CD4-positive, alpha-beta T cell treated with Interleukin-15 for 1 hour (primary cell): ENCODE measurements around the gene CDC6.

Experiments used
- DNase-seq: peaks from one replicate; pipeline ENCODE4 v3.0.0-alpha.2; 2020

Gene CDC6

DNA sequence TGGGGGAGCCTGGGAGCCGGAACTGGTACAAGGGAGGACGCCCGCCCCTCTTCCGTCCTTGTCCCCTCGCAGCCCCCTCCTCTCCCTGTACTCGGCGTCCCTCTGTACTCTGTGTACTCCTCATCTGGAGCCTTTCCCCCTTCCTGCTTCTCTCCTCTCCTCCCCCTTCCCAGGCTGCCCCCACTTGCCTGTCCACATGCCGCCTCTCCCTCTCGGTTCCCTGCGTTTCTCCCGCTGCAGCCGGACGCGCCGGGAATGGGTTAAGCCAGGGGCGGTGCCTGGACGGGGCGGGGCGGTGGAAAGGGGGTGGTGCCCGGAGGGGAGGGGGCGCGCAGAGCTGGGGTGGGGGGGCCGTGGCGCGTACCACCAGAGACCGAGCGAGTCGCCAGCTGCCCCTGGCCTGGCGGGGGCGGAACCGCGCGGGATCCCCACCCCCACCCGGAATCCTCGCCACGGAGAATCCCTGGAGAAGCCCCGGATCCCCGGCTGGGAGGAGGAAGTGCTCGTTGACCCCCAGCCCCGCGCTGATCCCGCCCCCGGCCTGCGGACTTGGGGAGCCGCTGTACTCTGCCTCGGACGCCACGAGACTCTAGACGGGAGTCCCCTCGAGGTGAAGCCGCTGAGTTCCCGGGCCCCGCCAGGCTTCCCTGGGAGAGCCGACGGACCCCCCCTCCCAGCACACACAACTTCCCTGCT lies 54.3 kb downstream of the CDC6 start:
- peak; percentile 68 for DNase-seq

- no peak for DNase-seq
Observed at GRCh38 chr17:40342504-40343218, 55.0 kb downstream of the CDC6 start.

- DNase-seq = peak; percentile 76
Observed at GRCh38 chr17:40343219-40344119, 55.8 kb downstream of the CDC6 start.

- no peak for DNase-seq
Observed at GRCh38 chr17:40344421-40345160, 56.9 kb downstream of the CDC6 start.

DNA sequence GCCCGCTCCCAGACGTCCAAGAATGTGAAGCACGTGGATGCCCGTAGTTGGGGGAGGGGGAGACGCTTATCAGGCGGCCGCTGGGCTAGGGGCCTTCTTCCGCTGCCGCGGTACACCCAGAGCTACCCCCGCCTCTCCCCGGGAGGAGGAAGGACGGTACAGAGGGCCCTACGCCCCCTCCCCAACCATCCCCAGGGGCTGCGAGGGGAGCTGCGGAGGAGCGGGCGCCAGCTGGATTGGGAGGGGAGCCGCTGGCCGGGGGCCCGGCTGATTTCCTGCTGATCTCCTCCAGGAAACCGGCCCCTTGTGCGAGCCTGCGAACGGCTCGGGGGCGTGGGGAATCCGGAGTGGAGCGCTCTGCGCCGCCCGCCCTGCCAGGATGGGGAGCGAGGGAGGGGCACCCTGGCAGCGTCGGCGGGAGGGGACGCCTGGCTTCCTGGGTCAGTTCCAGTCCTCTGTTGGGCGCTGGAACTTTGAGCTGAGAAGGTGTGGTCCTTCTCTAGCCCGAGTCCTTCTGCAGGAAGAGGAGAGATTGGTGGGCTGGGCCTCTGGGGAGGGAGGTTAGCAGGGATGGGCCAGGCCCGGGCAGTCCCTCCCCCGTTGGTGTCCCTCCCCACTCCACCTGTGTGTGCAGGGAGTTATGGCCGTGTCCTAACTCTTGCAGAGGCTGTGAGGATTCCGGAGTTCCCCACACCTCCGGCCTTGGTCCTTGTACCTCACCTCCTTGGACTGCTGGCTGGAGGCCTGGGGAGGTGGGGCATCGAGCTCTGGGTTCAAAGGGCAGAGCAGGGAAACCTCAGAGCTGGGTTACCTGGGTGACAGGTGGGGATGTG lies 57.7 kb downstream of the CDC6 start:
- peak; percentile 57 for DNase-seq

- DNase-seq = no peak
Observed at GRCh38 chr17:40345994-40346764, 58.5 kb downstream of the CDC6 start.

DNA sequence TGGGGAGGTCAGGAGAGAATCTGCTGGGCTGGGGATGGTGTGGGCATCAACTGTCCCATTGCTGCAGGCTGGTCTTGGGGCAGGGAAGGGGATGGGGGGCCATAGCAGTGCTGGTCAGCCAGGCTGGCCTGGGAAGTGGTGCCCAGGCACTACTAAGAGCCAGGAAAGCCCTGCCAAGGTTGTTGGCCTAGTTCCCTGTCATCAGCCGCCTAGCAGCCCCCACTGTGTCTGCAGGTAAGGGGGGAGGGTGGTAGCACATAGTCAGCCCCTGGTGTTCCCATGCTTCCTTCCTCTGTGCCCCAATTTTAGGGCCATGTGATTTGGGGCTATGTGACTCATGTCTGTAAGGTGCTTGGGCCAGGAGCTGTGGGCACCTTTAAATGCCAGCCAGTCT lies 59.1 kb downstream of the CDC6 start:
- peak; percentile 40 for DNase-seq

DNA sequence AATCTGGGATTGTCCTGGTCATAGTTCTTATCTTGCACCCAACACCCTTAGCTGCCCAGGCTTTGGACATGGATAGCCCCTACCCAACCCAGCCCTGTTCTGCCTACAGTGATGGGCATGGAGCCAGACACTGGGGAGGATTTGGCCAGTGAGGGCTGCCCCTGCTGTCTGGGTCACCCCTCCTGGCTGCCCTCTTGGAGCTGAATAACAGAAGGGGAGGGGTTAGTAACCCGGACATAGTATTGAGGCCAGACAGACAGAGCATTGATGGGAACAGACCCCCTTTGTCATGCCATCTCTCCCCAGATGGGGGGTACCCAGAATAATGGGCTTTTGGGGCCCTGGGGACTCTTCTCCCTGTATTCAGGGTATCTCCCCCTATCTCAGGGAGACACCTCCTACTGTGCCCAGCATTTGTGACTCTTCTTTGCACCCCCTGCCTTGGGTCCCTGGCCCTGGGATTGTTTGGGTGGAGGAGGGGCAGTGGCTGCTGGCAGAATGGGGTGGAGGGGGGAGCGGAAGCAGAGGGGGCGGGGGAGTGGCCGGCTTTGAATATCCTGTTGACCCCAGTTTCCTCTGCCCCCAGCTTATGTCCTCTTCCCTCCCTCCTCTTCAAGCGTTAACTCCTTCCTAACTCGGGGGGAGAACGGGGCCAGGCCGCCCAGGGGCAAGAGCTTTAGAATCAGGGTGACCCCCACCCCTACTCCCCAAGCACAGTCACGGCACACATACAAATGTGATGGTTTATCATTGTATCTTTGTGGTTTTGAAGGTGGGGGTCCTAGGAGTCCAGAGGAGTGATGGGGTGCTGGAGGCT lies 59.8 kb downstream of the CDC6 start:
- DNase-seq = no peak

GRCh38 chr17:40348136-40348504 lies 60.4 kb downstream of the CDC6 start:
- DNase-seq = no peak

- no peak for DNase-seq
Observed at GRCh38 chr17:40348562-40349476, 61.1 kb downstream of the CDC6 start.

DNA sequence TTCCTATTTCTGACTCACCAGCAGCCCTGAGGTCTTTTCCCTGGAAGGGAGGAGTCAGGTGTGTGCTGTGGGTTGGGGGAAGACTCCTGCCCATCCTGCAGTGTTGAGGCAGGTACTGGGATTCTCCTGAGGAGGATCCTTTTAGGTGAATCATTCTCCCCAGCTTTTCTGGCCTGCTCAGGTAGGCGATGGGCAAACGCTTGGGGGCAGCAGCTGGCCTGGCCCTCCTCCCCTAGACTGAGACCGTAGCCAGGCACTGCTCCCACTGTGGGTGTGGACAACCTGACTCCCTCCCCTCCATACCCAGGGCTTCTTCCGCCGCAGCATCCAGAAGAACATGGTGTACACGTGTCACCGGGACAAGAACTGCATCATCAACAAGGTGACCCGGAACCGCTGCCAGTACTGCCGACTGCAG lies 61.8 kb downstream of the CDC6 start:
- no peak for DNase-seq

- no peak for DNase-seq
Observed at GRCh38 chr17:40349895-40350688, 62.4 kb downstream of the CDC6 start.

GRCh38 chr17:40350689-40351358 lies 63.1 kb downstream of the CDC6 start:
- DNase-seq = no peak

DNA sequence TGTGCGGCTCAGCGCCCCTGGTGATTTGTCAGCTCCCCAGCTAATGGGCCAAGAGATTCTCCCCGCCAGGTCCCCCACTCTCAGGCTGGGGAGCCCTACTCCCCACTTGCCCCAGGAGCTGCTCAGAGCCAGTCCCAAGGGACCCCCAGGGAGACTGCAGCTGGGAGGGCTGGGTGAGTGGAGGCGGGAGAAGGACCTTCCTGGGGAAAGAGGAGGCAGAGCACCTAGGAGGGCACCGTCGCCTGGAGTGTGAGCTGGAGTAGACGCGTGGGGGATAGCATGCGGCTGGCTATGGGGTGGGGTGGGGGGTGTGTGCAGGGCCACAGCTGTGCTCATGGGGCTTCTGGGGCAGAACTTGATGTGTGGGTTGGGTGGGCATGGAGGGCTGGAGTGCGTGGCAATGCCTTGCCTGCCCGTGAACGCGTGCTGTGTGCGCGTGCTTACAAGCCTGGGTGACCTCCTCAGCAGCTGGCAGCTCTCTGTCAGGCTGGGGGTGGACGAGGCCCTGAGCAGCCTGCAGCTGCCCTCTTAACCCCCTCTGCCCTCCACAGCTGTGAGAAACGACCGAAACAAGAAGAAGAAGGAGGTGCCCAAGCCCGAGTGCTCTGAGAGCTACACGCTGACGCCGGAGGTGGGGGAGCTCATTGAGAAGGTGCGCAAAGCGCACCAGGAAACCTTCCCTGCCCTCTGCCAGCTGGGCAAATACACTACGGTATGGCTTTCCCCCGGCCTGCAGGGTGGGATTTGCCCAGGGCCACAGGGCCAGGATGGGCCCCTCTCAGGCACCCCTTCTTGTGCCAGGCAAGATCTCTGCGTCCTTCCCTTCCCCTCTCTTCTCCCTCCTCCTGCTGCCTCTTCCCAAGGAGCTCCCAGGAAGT lies 63.9 kb downstream of the CDC6 start:
- DNase-seq = no peak

GRCh38 chr17:40352237-40352778 lies 64.6 kb downstream of the CDC6 start:
- no peak for DNase-seq

DNA sequence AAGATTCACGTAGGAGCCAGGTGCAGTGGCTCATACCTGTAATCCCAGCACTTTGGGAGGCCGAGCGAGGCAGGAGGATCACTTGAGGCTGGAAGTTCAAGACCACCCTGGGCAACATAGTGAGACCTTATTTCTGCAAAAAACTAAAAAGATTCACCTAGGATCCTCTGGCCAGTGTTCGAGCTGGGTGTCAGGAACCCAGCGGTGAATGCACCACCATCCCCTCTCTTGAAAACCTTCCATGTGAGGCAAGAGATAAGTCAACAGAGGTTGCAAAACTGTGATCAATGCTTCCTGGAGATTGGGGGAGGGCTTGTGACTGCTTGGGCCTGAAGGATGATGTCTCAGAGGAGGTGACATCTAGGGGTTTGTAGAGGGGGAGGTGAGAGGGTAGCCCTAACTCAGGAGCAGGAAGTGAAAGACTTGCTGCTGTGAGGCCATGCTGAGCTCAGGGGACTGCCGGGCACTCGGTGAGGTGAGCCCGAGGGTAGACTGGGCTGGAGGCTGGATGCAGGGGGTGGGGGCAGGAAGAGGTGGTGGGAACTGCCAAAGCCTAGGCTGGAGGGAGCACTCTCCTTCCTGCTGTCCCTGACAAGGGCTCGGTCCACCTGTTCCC lies 65.2 kb downstream of the CDC6 start:
- DNase-seq = no peak
